Effector memory CD8-positive, alpha-beta T cell (primary cell): ENCODE measurements around the gene CHAC1.
"Not testable (repeated sequence)": the region's sequence is repeated elsewhere in the genome, so short reads cannot be mapped to it uniquely, and the experiment has no call there.

ENCODE experiments used
- ATAC-seq: fragments of 150-1000 bp; cut with Tn5 transposase; replicated peaks from 2 replicates; pipeline ENCODE4 v1.10.0; 2021; ENCODE audit warnings: mild to moderate bottlenecking, moderate library complexity
- DNase-seq, 3 experiments: peaks; one replicate each; pipeline ENCODE4 v3.0.0; 2021
- H3K27ac Mint-ChIP-seq, 2 donors: one replicate each; pipeline ENCODE4 v1.8.0; 2022; ENCODE audit warnings: mild to moderate bottlenecking in 2 of 2, mixed read lengths in 2 of 2, moderate library complexity in 2 of 2
- H3K27me3 Mint-ChIP-seq, 2 donors: one replicate each; pipeline ENCODE4 v1.8.0; 2022; ENCODE audit warnings: mixed read lengths in 2 of 2
- H3K36me3 Mint-ChIP-seq: one replicate; pipeline ENCODE4 v1.8.0; 2022; ENCODE audit warnings: mild to moderate bottlenecking, moderate library complexity, mixed read lengths; ENCODE audit not compliant: insufficient read depth
- H3K4me1 Mint-ChIP-seq, 2 donors: one replicate each; pipeline ENCODE4 v1.8.0; 2022; ENCODE audit warnings: low read depth in 2 of 2, mixed read lengths in 2 of 2
- H3K4me3 Mint-ChIP-seq, 2 donors: one replicate each; pipeline ENCODE4 v1.8.0; 2022; ENCODE audit warnings: mild to moderate bottlenecking in 2 of 2, mixed read lengths in 2 of 2, moderate library complexity in 2 of 2
- H3K9me3 Mint-ChIP-seq, 2 donors: one replicate each; pipeline ENCODE4 v1.8.0; 2022; ENCODE audit warnings: mixed read lengths in 2 of 2

The CHAC1 gene

GRCh38 chr15:40959331-40960141, 6.3 kb downstream of the CHAC1 start:
- H3K27ac Mint-ChIP-seq = peak overlapping the region in 1 of 2 donors; percentile 45
- H3K9me3 Mint-ChIP-seq = no peaks in the 10 kb centered on the region
- peaks cover 0 to 7% of the 10 kb centered on the region in 2 donors for H3K4me1 Mint-ChIP-seq
- peaks cover 25 to 45% of the 10 kb centered on the region in 2 donors for H3K27me3 Mint-ChIP-seq
- H3K4me3 Mint-ChIP-seq = no peak overlapping the region
- ATAC-seq = no peak
- peaks cover 3% of the 10 kb centered on the region for H3K36me3 Mint-ChIP-seq
- DNase-seq = no peak

DNA sequence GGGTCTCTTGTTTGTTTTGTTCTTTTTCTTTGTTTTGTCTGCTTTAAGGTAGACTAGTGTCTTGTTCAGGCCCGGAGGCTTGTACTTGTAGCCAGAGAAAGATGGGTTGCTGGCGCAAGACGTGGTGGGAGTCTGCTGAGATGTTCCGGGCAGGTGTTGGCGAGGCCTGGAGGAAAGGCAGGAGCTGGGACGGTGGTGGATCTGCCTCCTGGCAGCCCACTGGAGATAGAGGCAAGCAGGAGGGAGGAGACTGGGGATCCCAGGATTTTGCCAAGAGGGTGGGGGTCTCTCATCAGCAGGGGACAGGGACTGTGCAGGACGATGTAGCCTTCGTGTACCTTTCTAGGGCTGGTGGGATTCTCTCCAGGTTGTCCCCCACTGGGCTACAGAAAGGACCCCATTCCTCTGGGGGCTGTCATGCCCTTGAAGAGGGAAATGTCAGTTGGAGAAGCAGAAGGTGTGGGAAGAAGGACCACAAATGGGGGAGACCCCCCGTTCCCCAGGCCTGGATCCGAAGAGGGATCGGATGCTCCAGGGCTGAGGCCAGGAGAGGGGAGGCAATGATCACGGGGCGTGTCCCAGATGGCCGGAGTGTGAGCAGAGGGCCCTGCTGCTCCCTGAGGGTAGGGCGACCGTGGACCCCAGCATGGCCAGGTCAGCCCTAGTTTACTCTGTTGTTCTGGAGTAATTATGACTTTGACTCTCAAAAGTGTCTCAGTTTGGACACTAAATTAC, 7.0 kb downstream of the CHAC1 start:
- ATAC-seq (no peak), DNase-seq (no peak)
- Mint-ChIP-seq H3K27me3 (peaks cover 28 to 50% of the 10 kb centered on the region in 2 donors), H3K4me1 (peaks cover 0 to 7% of the 10 kb centered on the region in 2 donors), H3K9me3 (no peaks in the 10 kb centered on the region), H3K36me3 (no peaks in the 10 kb centered on the region), H3K4me3 (no peak overlapping the region), H3K27ac (peak overlapping the region in 1 of 2 donors; percentile 45)

- peaks cover 28 to 56% of the 10 kb centered on the region in 2 donors for H3K27me3 Mint-ChIP-seq
- H3K27ac Mint-ChIP-seq = no peak overlapping the region
- H3K36me3 Mint-ChIP-seq = no peaks in the 10 kb centered on the region
- DNase-seq = no peak
- no peaks in the 10 kb centered on the region for H3K9me3 Mint-ChIP-seq
- H3K4me1 Mint-ChIP-seq = peaks cover 0 to 7% of the 10 kb centered on the region in 2 donors
- no peak overlapping the region for H3K4me3 Mint-ChIP-seq
- ATAC-seq = no peak
Observed at GRCh38 chr15:40960925-40961324, 7.7 kb downstream of the CHAC1 start.

- H3K27ac Mint-ChIP-seq, H3K4me3 Mint-ChIP-seq, ATAC-seq, DNase-seq, H3K36me3 Mint-ChIP-seq, H3K9me3 Mint-ChIP-seq, H3K4me1 Mint-ChIP-seq: not testable (repeated sequence)
- H3K27me3 Mint-ChIP-seq = peaks cover 28 to 62% of the 10 kb centered on the region in 2 donors
Observed at GRCh38 chr15:40961740-40962139, 8.5 kb downstream of the CHAC1 start.

GRCh38 chr15:40962317-40962716, 9.0 kb downstream of the CHAC1 start:
- not testable (repeated sequence) for DNase-seq, H3K36me3 Mint-ChIP-seq, ATAC-seq, H3K4me3 Mint-ChIP-seq, H3K27ac Mint-ChIP-seq, H3K9me3 Mint-ChIP-seq, H3K4me1 Mint-ChIP-seq
- H3K27me3 Mint-ChIP-seq = peaks cover 28 to 62% of the 10 kb centered on the region in 2 donors

DNA sequence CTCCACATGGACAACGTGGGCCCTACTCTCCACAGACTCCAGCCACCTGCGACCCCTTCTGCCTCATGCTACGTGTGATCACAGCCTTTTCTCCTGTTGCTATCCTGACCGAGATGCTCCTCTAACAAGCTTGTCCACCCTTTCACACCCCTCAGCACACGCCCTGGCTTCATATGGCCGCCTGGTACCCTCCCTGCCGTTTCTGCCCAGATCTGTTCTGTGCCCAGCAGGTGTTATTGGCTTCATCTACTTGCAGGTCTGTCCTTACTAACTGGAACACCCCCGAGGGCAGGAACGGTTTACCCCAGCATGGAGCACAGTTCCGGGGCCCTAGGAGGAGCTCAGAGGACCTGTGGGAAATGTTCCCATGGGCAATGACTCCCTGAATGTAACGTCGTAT, 9.9 kb downstream of the CHAC1 start:
- no peak overlapping the region for H3K4me3 Mint-ChIP-seq
- peaks cover 0 to 7% of the 10 kb centered on the region in 2 donors for H3K4me1 Mint-ChIP-seq
- no peak overlapping the region for H3K27ac Mint-ChIP-seq
- no peak for ATAC-seq
- no peaks in the 10 kb centered on the region for H3K36me3 Mint-ChIP-seq
- H3K9me3 Mint-ChIP-seq = no peaks in the 10 kb centered on the region
- no peak for DNase-seq
- peaks cover 26 to 57% of the 10 kb centered on the region in 2 donors for H3K27me3 Mint-ChIP-seq

DNA sequence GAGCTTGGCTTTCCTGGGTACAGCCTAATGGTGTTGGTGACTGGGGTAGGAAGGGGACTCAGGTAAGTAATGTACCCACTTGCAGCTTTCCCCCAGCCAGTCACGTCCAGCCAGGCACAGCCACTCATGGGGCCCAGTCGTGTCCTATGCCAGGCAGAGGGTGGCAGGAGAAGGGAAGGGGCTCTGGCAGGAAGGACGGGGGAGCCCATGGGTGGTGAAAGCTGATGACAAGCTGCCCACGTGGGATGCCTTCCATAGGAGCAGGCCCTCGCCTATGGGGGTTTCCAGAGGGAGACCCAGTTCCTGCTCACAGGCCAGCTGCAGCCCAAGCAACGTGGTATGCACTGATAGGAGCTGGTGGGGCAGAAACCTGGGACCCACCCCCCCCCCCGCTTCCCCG, 10.7 kb downstream of the CHAC1 start:
- no peak overlapping the region for H3K27ac Mint-ChIP-seq
- H3K27me3 Mint-ChIP-seq = peaks cover 19 to 49% of the 10 kb centered on the region in 2 donors
- DNase-seq (no peak), ATAC-seq (no peak)
- no peaks in the 10 kb centered on the region for H3K9me3 Mint-ChIP-seq
- peaks cover 0 to 7% of the 10 kb centered on the region in 2 donors for H3K4me1 Mint-ChIP-seq
- no peak overlapping the region for H3K4me3 Mint-ChIP-seq
- H3K36me3 Mint-ChIP-seq = no peaks in the 10 kb centered on the region

- no peaks in the 10 kb centered on the region for H3K9me3 Mint-ChIP-seq
- H3K36me3 Mint-ChIP-seq = no peaks in the 10 kb centered on the region
- no peak overlapping the region for H3K4me3 Mint-ChIP-seq
- peaks cover 0 to 6% of the 10 kb centered on the region in 2 donors for H3K4me1 Mint-ChIP-seq
- no peak for ATAC-seq
- no peak for DNase-seq
- H3K27me3 Mint-ChIP-seq = peaks cover 19 to 47% of the 10 kb centered on the region in 2 donors
- no peak overlapping the region for H3K27ac Mint-ChIP-seq
Observed at GRCh38 chr15:40964634-40965033, 11.4 kb downstream of the CHAC1 start.

GRCh38 chr15:40968290-40969085, 15.2 kb downstream of the CHAC1 start:
- Mint-ChIP-seq H3K9me3 (no peaks in the 10 kb centered on the region), H3K4me3 (no peak overlapping the region), H3K36me3 (peaks cover 5% of the 10 kb centered on the region), H3K4me1 (no peaks in the 10 kb centered on the region), H3K27me3 (peaks cover 12 to 28% of the 10 kb centered on the region in 2 donors), H3K27ac (no peak overlapping the region)
- DNase-seq (no peak), ATAC-seq (no peak)

GRCh38 chr15:40969363-40969762, 16.1 kb downstream of the CHAC1 start:
- Mint-ChIP-seq H3K9me3 (no peaks in the 10 kb centered on the region), H3K4me1 (no peaks in the 10 kb centered on the region), H3K4me3 (no peak overlapping the region), H3K27ac (no peak overlapping the region), H3K27me3 (peaks cover 4 to 19% of the 10 kb centered on the region in 2 donors), H3K36me3 (peaks cover 5% of the 10 kb centered on the region)
- DNase-seq (no peak), ATAC-seq (no peak)

DNA sequence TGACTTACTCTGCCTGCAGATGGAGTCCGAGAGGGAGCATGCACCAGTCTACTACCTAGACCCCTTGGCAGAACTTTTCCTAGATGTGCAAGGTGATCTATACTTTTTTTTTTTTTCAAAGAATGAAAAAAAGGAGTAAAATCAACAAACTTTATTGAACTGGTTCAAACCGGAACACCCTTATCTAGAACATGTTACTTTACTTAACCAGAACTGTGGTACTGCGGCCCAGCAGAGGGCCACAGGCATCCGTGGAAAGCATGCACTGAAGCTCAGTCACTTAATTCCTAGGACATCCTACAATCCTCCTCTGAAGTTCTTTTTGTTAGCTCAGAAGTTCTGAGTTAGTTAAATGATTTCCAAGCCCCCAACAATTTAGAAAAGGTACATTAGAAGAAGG, 21.6 kb downstream of the CHAC1 start:
- Mint-ChIP-seq H3K36me3 (peaks cover 22% of the 10 kb centered on the region), H3K9me3 (no peaks in the 10 kb centered on the region), H3K27me3 (no peaks in the 10 kb centered on the region), H3K4me3 (no peak overlapping the region), H3K4me1 (no peaks in the 10 kb centered on the region), H3K27ac (peak overlapping the region in 1 of 2 donors; percentile 59)
- DNase-seq (no peak), ATAC-seq (no peak)

DNA sequence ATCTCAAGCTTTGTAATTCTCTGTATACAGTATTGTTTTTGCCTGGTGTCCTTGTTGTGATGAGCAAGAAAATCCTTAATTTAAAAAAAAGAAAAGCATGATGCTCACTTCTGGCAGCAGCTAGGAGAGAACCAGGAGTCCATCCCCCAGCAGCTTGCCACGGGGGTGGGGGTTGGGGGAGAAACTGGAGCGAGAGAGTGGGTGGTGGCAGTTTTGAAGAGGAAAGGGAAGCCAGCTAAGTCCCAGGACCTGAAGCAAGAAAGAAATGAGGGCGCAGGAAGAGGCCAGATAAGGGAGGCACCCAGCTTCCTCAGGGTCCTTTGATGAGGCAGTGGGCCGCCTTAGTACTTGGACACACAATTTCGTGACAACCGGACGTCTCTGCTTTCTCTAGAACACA, 23.5 kb downstream of the CHAC1 start:
- Mint-ChIP-seq H3K9me3 (no peaks in the 10 kb centered on the region), H3K36me3 (peaks cover 32% of the 10 kb centered on the region), H3K4me3 (no peak overlapping the region), H3K27me3 (no peaks in the 10 kb centered on the region), H3K27ac (no peak overlapping the region), H3K4me1 (no peaks in the 10 kb centered on the region)
- ATAC-seq (no peak), DNase-seq (no peak)

GRCh38 chr15:40978141-40978540, 24.9 kb downstream of the CHAC1 start:
- no peaks in the 10 kb centered on the region for H3K4me1 Mint-ChIP-seq
- H3K27ac Mint-ChIP-seq = peak overlapping the region in 1 of 2 donors; percentile 65
- H3K4me3 Mint-ChIP-seq = no peak overlapping the region
- no peaks in the 10 kb centered on the region for H3K9me3 Mint-ChIP-seq
- H3K27me3 Mint-ChIP-seq = no peaks in the 10 kb centered on the region
- DNase-seq (no peak), ATAC-seq (no peak)
- H3K36me3 Mint-ChIP-seq = peaks cover 42% of the 10 kb centered on the region
